ENCODE results near the gene PDE8A. TPM values are rescaled to one million over a fixed set of nuclear protein-coding genes. Genes with fewer than 3 reads are reported as not detected.

The PDE8A gene
- total and polyA plus RNA-seq, 2 of the 13 experiments (the other 11 are each of a cell fraction or from before 2014, with no cell fraction given): 26.3 to 48.5 TPM

GRCh38 chr15:84981054-84981710, 474 bp upstream of the PDE8A start (continued):
- no peak for TF ChIP-seq BCL3 (CRISPR knock-in tag; IDR thresholded peaks at IDR 0.05)
- TF ChIP-seq NFYC (CRISPR knock-in tag; IDR thresholded peaks at IDR 0.05): no peak
- peak; percentile 85 for TF ChIP-seq ZNF772 (CRISPR knock-in tag; IDR thresholded peaks at IDR 0.05)
- no peak; the same call in 1 of the 2 replicates for TF ChIP-seq ZBTB42 (CRISPR knock-in tag; IDR thresholded peaks at IDR 0.05)
- TF ChIP-seq PAWR (CRISPR knock-in tag; IDR thresholded peaks at IDR 0.05; ENCODE audit: borderline replicate concordance): no peak
- no peak; the same call in 2 of the 3 replicates for TF ChIP-seq MXI1 (IDR thresholded peaks at IDR 0.05; ENCODE audit: borderline replicate concordance, low read depth, low read length)
- TF ChIP-seq PPARG (CRISPR knock-in tag; conservative IDR thresholded peaks at IDR 0.05): peak; percentile 47; the same call in 1 of the 2 replicates
- no peak for TF ChIP-seq ZNF34 (CRISPR knock-in tag; IDR thresholded peaks at IDR 0.05; ENCODE audit: borderline replicate concordance)
- TF ChIP-seq NBN (conservative IDR thresholded peaks at IDR 0.05): no peak
- peak; percentile 69 for TF ChIP-seq ETV5 (CRISPR knock-in tag; IDR thresholded peaks at IDR 0.05; ENCODE audit: borderline replicate concordance)
- TF ChIP-seq MEIS2 (CRISPR knock-in tag; IDR thresholded peaks at IDR 0.05): no peak
- peak; percentile 78; the same call in 1 of the 2 replicates for TF ChIP-seq GZF1 (CRISPR knock-in tag; IDR thresholded peaks at IDR 0.05)
- no peak for TF ChIP-seq FOXO4 (CRISPR knock-in tag; conservative IDR thresholded peaks at IDR 0.05)
- no peak for TF ChIP-seq AKNA (CRISPR knock-in tag; IDR thresholded peaks at IDR 0.05; ENCODE audit: borderline replicate concordance)
- peak; percentile 88; the same call in 1 of the 2 replicates for TF ChIP-seq SNAPC4 (CRISPR knock-in tag; IDR thresholded peaks at IDR 0.05)
- TF ChIP-seq ZMYM4 (CRISPR knock-in tag; IDR thresholded peaks at IDR 0.05): peak; percentile 82
- peak; percentile 99 for TF ChIP-seq ZNF768 (CRISPR knock-in tag; IDR thresholded peaks at IDR 0.05)
